ENCODE measurements around the gene CNOT1.

DNA sequence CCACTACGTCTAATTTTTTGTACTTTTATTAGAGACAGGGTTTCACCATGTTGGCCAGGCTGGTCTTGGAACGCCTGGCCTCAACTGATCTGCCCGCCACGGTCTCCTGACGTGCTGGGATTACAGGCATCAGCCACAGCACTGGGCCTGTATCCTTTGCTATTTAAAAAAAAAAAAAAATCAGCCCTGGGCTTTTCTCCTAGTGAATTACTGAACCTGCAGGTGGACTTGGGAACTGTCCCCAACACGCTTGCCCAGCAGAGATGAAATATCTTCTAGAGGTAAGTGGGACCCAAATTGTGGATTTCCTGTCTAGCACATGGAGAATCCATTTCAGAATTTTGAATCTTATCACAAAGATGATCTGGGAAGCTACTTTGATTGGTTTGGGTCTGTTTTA lies 14.8 kb downstream of the CNOT1 start:
- TF ChIP-seq, protein P1, sequence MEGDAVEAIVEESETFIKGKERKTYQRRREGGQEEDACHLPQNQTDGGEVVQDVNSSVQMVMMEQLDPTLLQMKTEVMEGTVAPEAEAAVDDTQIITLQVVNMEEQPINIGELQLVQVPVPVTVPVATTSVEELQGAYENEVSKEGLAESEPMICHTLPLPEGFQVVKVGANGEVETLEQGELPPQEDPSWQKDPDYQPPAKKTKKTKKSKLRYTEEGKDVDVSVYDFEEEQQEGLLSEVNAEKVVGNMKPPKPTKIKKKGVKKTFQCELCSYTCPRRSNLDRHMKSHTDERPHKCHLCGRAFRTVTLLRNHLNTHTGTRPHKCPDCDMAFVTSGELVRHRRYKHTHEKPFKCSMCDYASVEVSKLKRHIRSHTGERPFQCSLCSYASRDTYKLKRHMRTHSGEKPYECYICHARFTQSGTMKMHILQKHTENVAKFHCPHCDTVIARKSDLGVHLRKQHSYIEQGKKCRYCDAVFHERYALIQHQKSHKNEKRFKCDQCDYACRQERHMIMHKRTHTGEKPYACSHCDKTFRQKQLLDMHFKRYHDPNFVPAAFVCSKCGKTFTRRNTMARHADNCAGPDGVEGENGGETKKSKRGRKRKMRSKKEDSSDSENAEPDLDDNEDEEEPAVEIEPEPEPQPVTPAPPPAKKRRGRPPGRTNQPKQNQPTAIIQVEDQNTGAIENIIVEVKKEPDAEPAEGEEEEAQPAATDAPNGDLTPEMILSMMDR (IDR thresholded peaks at IDR 0.05; ENCODE audit: insufficient read depth, low read length), result no peak
- TF ChIP-seq, protein P2, sequence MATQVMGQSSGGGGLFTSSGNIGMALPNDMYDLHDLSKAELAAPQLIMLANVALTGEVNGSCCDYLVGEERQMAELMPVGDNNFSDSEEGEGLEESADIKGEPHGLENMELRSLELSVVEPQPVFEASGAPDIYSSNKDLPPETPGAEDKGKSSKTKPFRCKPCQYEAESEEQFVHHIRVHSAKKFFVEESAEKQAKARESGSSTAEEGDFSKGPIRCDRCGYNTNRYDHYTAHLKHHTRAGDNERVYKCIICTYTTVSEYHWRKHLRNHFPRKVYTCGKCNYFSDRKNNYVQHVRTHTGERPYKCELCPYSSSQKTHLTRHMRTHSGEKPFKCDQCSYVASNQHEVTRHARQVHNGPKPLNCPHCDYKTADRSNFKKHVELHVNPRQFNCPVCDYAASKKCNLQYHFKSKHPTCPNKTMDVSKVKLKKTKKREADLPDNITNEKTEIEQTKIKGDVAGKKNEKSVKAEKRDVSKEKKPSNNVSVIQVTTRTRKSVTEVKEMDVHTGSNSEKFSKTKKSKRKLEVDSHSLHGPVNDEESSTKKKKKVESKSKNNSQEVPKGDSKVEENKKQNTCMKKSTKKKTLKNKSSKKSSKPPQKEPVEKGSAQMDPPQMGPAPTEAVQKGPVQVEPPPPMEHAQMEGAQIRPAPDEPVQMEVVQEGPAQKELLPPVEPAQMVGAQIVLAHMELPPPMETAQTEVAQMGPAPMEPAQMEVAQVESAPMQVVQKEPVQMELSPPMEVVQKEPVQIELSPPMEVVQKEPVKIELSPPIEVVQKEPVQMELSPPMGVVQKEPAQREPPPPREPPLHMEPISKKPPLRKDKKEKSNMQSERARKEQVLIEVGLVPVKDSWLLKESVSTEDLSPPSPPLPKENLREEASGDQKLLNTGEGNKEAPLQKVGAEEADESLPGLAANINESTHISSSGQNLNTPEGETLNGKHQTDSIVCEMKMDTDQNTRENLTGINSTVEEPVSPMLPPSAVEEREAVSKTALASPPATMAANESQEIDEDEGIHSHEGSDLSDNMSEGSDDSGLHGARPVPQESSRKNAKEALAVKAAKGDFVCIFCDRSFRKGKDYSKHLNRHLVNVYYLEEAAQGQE (IDR thresholded peaks at IDR 0.05; ENCODE audit: insufficient replicate concordance, low read depth), result no peak
- no peak for TF ChIP-seq GABPA (IDR thresholded peaks at IDR 0.05; ENCODE audit: low read depth)
- TF ChIP-seq POLR2AphosphoS5 (IDR thresholded peaks at IDR 0.05; ENCODE audit: low read depth), result no peak
